GM18502 (cell line): ENCODE results near the gene LDB1.
A peak's percentile ranks its signal among the peaks of the same experiment; 100 is the strongest.

Experiments used
- ATAC-seq: cut with Tn5 transposase; IDR thresholded peaks from one replicate; pipeline ENCODE4 v1.9.1; 2021; ENCODE audit warnings: mild to moderate bottlenecking; ENCODE audit not compliant: unreplicated experiment, poor library complexity

Gene LDB1

GRCh38 chr10:102113956-102114857, 6.0 kb downstream of the LDB1 start:
- peak; percentile 12 for ATAC-seq

GRCh38 chr10:102113261-102113955, 6.8 kb downstream of the LDB1 start:
- no peak for ATAC-seq

- no peak for ATAC-seq
These were observed 7.9 kb downstream of the LDB1 start for GRCh38 chr10:102112210-102112817.

DNA sequence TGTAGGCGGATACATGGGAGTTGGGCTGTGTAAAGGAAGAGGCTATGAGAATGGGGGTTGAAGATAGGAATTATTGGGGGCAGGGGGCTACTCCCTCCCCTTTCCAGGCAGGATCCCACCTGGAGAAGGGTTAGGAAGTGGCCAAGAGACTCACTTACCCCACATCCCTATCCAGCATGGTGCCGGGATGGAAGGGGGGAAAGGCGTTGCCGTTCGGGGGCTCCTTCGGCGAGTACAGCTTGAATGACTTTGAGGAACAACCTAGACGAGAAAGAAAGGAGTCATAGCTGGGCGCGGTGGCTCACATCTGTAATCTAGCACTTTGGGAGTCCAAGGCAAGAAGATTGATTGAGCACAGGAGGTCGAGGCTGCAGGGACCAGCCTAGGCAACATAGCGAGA, 8.9 kb downstream of the LDB1 start:
- ATAC-seq, result no peak

DNA sequence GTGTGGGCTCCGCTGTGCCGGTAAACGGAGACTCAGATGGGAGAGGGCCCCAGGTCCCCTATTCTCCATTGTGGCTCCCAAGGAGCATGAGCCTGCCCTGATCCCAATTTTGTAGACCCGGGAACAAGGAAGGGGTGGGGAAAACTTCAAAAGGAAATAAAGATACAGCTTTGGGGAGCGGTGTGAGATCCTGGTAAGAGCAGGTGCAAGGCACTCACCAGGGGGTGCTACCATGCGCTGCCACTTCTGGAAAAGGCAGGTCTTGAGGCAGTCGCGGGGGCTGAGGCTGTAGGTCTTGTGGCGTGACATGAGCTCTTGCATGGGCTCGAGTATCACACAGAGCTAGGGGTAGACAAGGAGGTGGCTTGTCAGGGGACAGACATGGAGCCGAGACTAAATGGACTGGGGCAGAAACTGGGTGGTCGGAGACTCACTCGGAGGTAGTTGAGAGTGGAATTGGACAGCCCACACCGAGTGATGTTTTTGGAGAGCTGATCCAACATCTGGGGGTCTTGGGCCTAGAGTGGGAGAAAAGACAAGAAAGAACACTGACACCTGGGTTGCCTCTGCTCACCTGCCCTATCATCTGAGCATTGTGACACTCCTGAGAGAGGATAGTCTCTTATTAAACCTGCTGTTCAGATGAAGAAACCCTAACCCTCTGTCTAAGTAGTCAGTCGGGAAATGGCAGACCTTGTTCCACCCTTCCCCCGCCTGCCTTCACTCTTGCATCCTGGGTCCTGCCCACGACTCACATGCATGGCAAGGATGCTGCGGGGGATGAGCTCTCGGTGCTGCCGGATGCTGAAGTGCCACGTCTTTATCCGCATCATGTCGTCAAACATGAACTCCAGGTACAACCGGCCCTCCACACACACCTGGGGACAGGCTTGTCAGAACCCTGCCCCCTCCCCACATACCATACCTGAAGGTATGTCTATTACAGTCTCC, 10.7 kb downstream of the LDB1 start:
- ATAC-seq, result no peak

DNA sequence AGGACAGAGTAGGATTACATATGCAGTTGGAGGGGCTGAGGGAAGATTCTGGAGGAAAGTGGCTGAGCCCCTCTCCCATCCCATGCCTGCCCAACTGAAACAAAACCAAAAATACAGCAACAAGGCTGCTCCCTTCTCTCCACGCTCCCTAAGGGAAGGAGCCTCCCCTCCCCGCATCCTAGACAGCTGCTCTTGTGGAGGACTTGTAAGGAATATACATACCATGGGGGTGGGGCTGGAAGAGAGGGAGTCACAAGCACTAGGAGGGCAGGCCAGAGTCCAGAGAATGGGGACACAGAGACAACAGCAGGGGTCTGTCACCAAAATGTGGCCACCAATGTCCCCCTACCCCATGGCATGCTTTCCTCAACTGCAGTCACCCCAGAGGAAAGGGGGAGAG, 13.2 kb downstream of the LDB1 start:
- no peak for ATAC-seq

GRCh38 chr10:102102421-102102820, 17.7 kb downstream of the LDB1 start:
- no peak for ATAC-seq

DNA sequence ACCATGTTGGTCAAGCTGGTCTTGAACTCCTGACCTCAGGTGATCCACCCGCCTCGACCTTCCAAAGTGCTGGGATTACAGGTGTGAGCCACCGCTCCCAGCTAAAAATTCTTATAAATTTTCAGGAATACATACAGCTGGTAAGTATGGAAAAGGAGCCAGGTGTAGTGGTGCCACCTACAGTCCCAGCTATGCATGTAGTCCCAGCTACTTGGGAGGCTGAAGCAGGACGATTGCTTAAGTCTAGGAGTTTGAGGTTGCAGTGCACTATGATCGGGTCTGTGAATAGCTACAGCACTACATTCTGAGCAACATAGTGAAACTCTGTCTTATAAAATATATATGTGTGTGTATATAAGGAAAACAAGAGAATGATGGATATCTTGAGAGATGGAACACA, 19.0 kb downstream of the LDB1 start:
- ATAC-seq, result no peak

GRCh38 chr10:102096449-102096848, 23.7 kb downstream of the LDB1 start:
- ATAC-seq, result no peak

- no peak for ATAC-seq
These were observed 29.4 kb downstream of the LDB1 start for GRCh38 chr10:102090772-102091171.

DNA sequence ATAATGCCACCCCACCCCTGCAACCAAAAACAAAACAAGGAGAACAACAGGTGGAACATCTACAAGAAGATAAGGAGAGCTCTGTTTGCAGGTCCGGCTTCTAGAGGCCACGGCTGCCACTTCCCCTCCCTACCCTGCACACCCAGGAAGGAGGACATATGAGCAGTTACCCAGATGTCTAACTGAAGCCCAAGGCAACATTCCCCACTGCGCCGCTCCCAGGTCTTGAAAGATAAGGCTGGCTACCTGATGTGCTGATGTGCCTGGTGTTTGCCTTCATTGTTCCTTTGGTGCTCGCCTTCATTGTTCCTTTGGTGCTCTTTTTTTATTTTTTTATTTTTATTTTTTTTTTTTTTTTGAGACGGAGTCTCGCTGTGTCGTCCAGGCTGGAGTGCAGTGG, 34.0 kb downstream of the LDB1 start:
- ATAC-seq, result no peak

DNA sequence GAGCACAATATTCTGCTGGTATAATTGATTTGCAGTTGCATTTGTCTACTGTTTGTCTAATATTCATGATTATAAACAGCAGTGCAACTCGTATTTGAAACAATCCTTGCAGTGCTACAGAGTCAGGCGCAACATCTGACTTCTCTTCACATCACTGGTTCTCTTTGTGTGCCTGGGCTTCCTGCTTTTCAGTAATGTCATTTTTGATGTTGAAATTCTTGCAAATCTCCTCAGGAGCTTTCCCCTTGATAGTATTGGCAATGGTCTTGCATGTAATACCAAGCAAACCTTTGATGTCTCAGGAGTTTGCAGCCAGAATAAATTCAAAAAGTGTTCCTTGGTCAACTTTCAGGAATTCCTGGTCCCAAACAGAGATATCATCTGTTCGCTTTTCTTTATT, 34.8 kb downstream of the LDB1 start:
- ATAC-seq, result no peak

- ATAC-seq, result no peak
These were observed 36.6 kb downstream of the LDB1 start for GRCh38 chr10:102083541-102083940.

DNA sequence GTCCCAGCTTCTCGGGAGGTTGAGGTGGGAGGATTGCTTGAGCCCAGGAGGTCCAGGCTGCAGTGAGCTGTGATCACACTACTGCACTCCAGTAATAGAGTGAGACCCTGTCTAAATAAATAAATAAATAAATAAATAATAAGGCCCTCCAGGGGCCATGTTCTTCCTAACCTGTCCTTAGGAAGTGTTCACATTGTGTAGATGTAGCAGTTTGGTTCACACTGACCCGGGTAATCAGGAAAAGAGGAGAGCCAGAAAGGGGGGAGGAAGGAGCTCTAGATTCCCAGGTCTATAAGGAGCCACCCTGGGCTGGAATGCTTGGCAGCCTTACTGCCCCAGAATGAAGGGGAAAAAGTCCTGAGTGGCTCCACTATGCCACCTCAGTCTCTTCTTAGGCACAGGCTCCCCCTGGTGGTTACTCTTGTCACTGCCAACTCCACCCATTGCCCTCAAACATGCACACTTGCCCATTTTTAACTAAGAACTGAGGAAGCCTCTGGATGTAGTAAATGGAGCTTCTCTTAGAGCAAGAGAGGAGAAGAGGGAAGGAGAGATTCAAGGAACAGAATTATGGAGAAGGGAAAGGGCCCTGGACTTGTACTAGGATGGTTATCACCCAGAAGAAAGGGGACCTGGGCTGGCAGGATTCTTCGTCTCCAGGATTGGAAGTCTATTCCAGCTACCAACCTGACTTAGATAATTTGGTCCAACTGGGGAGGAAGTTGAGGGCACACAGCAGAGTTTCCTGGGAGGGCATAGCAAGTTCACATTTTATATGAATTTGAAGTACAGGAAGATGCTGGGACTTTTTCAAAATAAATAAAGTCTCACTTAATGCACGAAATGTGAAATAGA, 47.3 kb downstream of the LDB1 start:
- ATAC-seq, result peak; percentile 61

- no peak for ATAC-seq
These were observed 51.1 kb downstream of the LDB1 start for GRCh38 chr10:102069071-102069470.

- ATAC-seq, result no peak
These were observed 52.0 kb downstream of the LDB1 start for GRCh38 chr10:102068216-102068615.

DNA sequence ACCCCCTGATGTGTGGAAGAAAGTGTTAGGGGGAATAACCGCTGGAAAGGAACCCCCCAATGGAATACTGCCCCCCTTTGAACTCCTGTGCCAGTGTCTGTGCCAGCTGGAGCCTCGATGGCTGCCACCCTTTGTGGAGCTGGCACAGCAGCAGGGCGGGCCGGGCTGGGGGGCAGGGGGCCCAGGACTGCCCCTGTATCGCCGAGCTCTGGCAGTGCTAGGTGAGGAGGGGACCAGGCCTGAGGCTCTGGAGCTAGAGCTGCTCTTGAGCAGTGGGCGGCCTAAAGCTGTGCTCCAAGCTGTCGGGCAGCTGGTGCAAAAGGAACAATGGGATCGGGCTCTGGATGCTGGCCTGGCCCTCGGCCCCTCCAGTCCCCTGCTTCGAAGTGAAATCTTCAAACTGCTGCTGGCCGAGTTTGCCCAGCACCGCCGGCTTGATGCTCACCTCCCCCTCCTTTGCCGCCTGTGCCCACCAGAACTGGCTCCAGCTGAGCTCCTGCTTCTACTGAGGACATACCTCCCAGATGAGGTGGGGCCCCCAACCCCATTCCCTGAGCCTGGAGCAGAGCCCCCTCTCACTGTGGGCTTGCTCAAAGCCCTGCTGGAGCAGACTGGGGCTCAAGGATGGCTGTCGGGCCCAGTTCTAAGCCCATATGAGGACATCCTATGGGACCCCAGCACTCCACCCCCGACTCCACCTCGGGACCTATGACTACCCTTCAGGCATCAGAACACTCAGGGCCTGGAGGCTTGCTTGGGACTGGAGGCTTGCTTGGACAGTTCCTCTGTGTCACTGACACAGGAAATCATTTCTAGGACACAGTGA, 52.9 kb downstream of the LDB1 start:
- no peak for ATAC-seq

DNA sequence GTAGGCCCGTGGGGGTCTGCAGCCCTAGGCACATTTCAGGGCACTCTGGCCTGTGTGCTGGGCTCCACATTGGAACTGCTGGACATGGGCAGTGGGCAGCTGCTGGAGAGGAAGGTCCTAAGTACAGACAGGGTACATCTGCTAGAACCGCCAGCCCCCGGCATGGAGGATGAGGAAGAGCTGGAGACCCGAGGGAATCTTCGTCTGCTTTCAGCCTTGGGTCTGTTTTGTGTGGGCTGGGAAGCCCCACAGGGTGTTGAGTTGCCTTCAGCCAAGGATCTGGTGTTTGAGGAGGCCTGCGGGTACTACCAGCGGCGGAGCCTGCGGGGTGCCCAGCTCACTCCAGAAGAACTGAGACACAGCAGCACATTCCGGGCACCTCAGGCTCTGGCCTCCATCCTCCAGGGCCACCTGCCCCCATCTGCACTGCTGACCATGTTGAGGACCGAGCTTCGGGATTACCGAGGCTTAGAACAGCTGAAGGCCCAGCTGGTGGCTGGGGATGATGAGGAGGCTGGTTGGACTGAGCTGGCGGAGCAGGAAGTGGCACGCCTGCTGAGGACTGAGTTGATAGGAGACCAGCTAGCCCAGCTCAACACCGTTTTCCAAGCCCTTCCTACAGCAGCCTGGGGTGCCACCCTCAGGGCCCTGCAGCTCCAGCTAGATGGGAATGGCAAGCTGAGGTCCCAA, 53.6 kb downstream of the LDB1 start:
- no peak for ATAC-seq
